Kidney (tissue), 14 donors: ENCODE measurements around the gene PDZD2. TPM values are rescaled to one million over a fixed set of nuclear protein-coding genes. Genes with fewer than 3 reads are reported as not detected.
A peak's percentile ranks its signal among the peaks of the same experiment; 100 is the strongest.

Experiments used
- DNase-seq, 5 donors: peaks; one replicate each; pipeline ENCODE4 v3.0.0-alpha.2; 2013 to 2020
- FAIRE-seq: peaks from 2 replicates; lab custom pipeline; 2012; peaks lifted over from hg19 to GRCh38; lab: Jason Lieb, UNC
- H3K27ac ChIP-seq, 2 donors: one replicate each; pipeline ENCODE4 v1.7.0; 2013; ENCODE audit warnings: low read depth in 2 of 2, low read length in 2 of 2, inconsistent platforms in 1 of 2
- H3K27me3 ChIP-seq: one replicate; pipeline ENCODE4 v1.7.1; 2013; ENCODE audit warnings: low read length, inconsistent platforms; ENCODE audit not compliant: control insufficient read depth, insufficient read depth
- H3K36me3 ChIP-seq, 3 donors: one replicate each; pipeline versions ENCODE4 v1.7.0 to v1.7.1; 2013; ENCODE audit warnings: low read length in 3 of 3, control low read depth in 1 of 3, inconsistent platforms in 1 of 3; ENCODE audit not compliant: insufficient read depth in 3 of 3, control insufficient read depth in 2 of 3
- H3K4me1 ChIP-seq, 3 donors: one replicate each; pipeline versions ENCODE4 v1.7.0 to v1.7.1; 2013; ENCODE audit warnings: low read length in 3 of 3, inconsistent platforms in 1 of 3, low read depth in 1 of 3; ENCODE audit not compliant: control insufficient read depth in 2 of 3, insufficient read depth in 2 of 3
- H3K4me3 ChIP-seq, 3 donors: one replicate each; pipeline versions ENCODE4 v1.7.0 to v1.8.1; 2013; ENCODE audit warnings: low read length in 3 of 3, control low read depth in 1 of 3, inconsistent platforms in 1 of 3
- H3K9ac ChIP-seq, 3 donors: one replicate each; pipeline versions ENCODE4 v1.7.0 to v1.7.1; 2013; ENCODE audit warnings: low read length in 3 of 3, control low read depth in 1 of 3, inconsistent platforms in 1 of 3
- H3K9me3 ChIP-seq, 3 donors: one replicate each; pipeline versions ENCODE4 v1.7.0 to v1.7.1; 2013; ENCODE audit warnings: low read length in 3 of 3, control low read depth in 1 of 3, inconsistent platforms in 1 of 3; ENCODE audit not compliant: control insufficient read depth in 2 of 3, insufficient read depth in 1 of 3
- intact Hi-C: fragments of 100-400 bp; cut with DNase I; formaldehyde crosslinking; loops from one replicate; pipeline ENCODE4 v1.11.1; 2022
- polyA plus RNA-seq: library from polyadenylated mRNA; stranded (reverse); fragments of 350-450 nt; fragmentation: Illumina TruSeq; extraction: RNeasy Lipid Tissue Mini Kit (QIAGEN cat#74804); gene quantifications from one replicate; pipeline ENCODE4 v1.2.3, GENCODE V29; 2014; ENCODE audit warnings: low read depth, low replicate concordance; ENCODE audit not compliant: insufficient read depth
- total RNA-seq: library from RNA; stranded (reverse); fragmentation: NEBNext Ultra II Directional; extraction: Animal tissue kit (Norgen Biotek cat#: 25700); gene quantifications from one replicate; pipeline ENCODE4 v1.2.1, GENCODE V29; 2021
- TF ChIP-seq, protein P1 (sequence below): IDR thresholded peaks from 3 replicates; pipeline ENCODE4 v1.5.1; 2012; ENCODE audit warnings: mild to moderate bottlenecking, moderate library complexity, borderline replicate concordance; ENCODE audit not compliant: insufficient read depth; ENCODE audit errors: extremely low read depth
- donor health status: control.
- donor health status: control.
- donor health status: control.
- donor health status: control.
- donor health status: control.
- donor health status: DM: yes; HTN: yes; CAD: no.
- donor health status: Normal renal cell carcinoma (clear cell type).

The PDZD2 gene
- total and polyA plus RNA-seq, 2 donors from 2014 or later = 6.2 to 14.8 TPM

DNA sequence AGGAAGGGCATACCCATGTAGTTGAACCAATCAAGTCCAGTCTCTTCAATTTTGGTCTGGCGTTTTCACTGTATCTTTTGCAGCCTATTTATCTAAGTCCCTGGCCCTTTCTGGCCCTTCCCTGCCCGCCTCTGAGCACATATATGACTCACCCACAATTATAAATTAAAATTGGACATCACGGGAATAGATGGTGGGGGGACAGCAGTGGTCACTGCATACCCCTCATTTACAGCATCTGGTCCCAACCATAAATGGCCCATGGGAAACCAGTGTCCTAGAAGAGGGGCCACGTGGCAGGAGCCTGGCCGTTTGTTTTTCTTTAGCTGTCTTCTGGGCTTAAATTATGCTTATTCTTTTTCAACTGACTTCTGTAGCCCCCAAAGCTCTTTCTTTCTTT is 69.2 kb downstream of the PDZD2 start:
- no peaks in the 10 kb centered on the region for H3K9me3 ChIP-seq
- intact Hi-C loops = no loop called here
- peaks cover 0 to 11% (median 7%) of the 10 kb centered on the region in 3 donors for H3K4me1 ChIP-seq
- no peak overlapping the region for H3K4me3 ChIP-seq
- no peaks in the 10 kb centered on the region for H3K36me3 ChIP-seq
- no peak overlapping the region for H3K9ac ChIP-seq
- DNase-seq (no peak), FAIRE-seq (no peak)
- TF ChIP-seq, protein P1, sequence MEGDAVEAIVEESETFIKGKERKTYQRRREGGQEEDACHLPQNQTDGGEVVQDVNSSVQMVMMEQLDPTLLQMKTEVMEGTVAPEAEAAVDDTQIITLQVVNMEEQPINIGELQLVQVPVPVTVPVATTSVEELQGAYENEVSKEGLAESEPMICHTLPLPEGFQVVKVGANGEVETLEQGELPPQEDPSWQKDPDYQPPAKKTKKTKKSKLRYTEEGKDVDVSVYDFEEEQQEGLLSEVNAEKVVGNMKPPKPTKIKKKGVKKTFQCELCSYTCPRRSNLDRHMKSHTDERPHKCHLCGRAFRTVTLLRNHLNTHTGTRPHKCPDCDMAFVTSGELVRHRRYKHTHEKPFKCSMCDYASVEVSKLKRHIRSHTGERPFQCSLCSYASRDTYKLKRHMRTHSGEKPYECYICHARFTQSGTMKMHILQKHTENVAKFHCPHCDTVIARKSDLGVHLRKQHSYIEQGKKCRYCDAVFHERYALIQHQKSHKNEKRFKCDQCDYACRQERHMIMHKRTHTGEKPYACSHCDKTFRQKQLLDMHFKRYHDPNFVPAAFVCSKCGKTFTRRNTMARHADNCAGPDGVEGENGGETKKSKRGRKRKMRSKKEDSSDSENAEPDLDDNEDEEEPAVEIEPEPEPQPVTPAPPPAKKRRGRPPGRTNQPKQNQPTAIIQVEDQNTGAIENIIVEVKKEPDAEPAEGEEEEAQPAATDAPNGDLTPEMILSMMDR = no peak
- no peaks in the 10 kb centered on the region for H3K27me3 ChIP-seq
- H3K27ac ChIP-seq = no peak overlapping the region

GRCh38 chr5:31711363-31711762 is 72.4 kb downstream of the PDZD2 start:
- H3K4me3 ChIP-seq = no peak overlapping the region
- H3K27me3 ChIP-seq = no peaks in the 10 kb centered on the region
- TF ChIP-seq, protein P1 = no peak

DNA sequence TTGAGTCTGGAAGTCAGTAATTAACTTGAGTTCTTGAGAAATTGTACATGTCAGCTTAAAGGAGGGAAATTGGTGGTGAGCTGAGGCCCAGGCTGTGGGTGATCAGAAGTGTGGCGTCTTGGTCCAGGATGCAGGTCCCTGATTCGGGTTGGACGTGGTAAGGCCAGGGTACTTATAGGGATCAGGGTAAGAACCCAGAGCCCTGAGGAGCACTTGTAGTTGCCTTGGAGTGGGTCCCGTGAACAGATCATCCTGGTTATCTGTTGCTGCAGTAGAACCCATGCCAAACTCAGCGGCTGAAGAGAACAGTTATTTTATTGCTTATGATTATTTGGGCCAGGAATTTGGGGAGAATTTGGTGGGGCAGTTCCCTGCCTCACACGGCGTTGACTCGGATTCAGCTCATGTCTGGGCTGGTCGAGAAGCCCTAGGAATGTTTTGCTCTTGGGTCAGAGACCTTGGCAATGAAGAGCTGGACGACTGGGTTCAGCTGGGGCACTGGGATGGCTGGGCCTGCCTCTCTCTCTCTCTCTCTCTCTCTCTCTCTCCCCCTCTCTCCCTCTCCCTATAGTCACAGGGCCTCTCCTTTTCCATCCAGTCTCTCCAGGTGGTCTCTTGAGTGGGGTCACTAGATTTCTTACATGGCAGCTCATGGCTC is 73.1 kb downstream of the PDZD2 start:
- H3K36me3 ChIP-seq = no peaks in the 10 kb centered on the region
- H3K27me3 ChIP-seq = no peaks in the 10 kb centered on the region
- H3K9me3 ChIP-seq = no peaks in the 10 kb centered on the region
- intact Hi-C loops = no loop called here
- DNase-seq (peak in 1 of 5 donors; percentile 40), FAIRE-seq (no peak)
- peak overlapping the region in 2 of 3 donors; percentile 52 to 62 for H3K4me3 ChIP-seq
- peaks cover 0 to 14% (median 11%) of the 10 kb centered on the region in 3 donors for H3K4me1 ChIP-seq
- peak overlapping the region in 1 of 3 donors; percentile 3 for H3K9ac ChIP-seq
- peak overlapping the region; percentile 14 to 65 for H3K27ac ChIP-seq
- TF ChIP-seq, protein P1 = no peak

More at GRCh38 chr5:31711363-31711762, 72.4 kb downstream of the PDZD2 start:
- intact Hi-C loops = no loop called here
- no peaks in the 10 kb centered on the region for H3K9me3 ChIP-seq
- DNase-seq (no peak), FAIRE-seq (no peak)
- no peaks in the 10 kb centered on the region for H3K36me3 ChIP-seq
- H3K27ac ChIP-seq = peak overlapping the region; percentile 33 to 54
- H3K9ac ChIP-seq = no peak overlapping the region
- peaks cover 0 to 13% (median 11%) of the 10 kb centered on the region in 3 donors for H3K4me1 ChIP-seq

DNA sequence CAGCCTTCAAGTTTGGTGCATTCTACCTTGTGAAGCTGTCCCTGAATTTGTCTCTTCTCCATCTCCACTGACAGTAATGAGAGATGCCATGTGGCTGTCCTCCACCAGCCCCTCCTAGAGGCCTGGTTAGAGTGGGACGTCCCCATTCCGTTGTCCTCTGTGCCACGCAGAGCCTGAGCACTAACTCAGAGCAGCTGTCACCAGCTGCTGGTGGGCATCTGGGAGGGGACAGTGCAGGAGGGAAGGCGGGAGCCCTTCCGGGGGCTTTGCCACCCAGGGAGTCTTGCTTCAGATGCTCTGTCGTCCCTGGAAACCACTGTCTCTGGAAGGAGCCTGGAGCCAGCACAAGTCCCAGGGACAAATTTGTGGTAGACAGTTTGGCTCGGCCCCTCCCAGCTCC is 78.6 kb downstream of the PDZD2 start:
- no peak overlapping the region for H3K27ac ChIP-seq
- no peaks in the 10 kb centered on the region for H3K36me3 ChIP-seq
- intact Hi-C loops = no loop called here
- no peak overlapping the region for H3K4me3 ChIP-seq
- DNase-seq (peak in 4 of 5 donors; percentile 62 to 71 (median 66)), FAIRE-seq (no peak)
- TF ChIP-seq, protein P1 = no peak
- H3K4me1 ChIP-seq = peaks cover 0 to 12% (median 4%) of the 10 kb centered on the region in 3 donors
- no peak overlapping the region for H3K9ac ChIP-seq
- no peaks in the 10 kb centered on the region for H3K27me3 ChIP-seq
- no peaks in the 10 kb centered on the region for H3K9me3 ChIP-seq
